WTC11 (cell line): ENCODE results near the gene RAPGEF1. TPM values are rescaled to one million over a fixed set of nuclear protein-coding genes. Genes with fewer than 3 reads are reported as not detected.
A peak's percentile ranks its signal among the peaks of the same experiment; 100 is the strongest.

Source experiments
- ATAC-seq: fragments of 200-7000 bp; cut with Tn5 transposase; 2 replicates; pipeline ENCODE4 v1.10.0; 2021; ENCODE audit warnings: mild to moderate bottlenecking, moderate library complexity
- CTCF ChIA-PET: fragments of 300-600 bp; sonication (Branson Sonifier 250); formaldehyde crosslinking; loops from one replicate; lab custom pipeline; 2021; ENCODE audit warnings: antibody characterized with exemption; lab: Charles Lee
- POLR2A ChIA-PET: fragments of 350-600 bp; sonication (Branson Sonifier 250); formaldehyde crosslinking; loops from one replicate; lab custom pipeline; 2021; ENCODE audit warnings: antibody characterized with exemption; lab: Charles Lee
- DNase-seq: peaks from one replicate; pipeline ENCODE4 v3.0.0; 2021; ENCODE audit warnings: low spot score
- H3K27ac Mint-ChIP-seq: 2 replicates; pipeline ENCODE4 v1.8.0; 2021; ENCODE audit warnings: mixed read lengths
- H3K27me3 Mint-ChIP-seq: 2 replicates; pipeline ENCODE4 v1.8.0; 2021; ENCODE audit warnings: low read depth, mild to moderate bottlenecking, moderate library complexity, mixed read lengths
- H3K36me3 Mint-ChIP-seq: 2 replicates; pipeline ENCODE4 v1.8.0; 2021; ENCODE audit warnings: mixed read lengths
- H3K4me1 Mint-ChIP-seq: 2 replicates; pipeline ENCODE4 v1.8.0; 2022; ENCODE audit warnings: mixed read lengths
- H3K4me3 Mint-ChIP-seq: 2 replicates; pipeline ENCODE4 v1.8.0; 2021; ENCODE audit warnings: mild to moderate bottlenecking, moderate library complexity, mixed read lengths
- H3K9me3 Mint-ChIP-seq: 2 replicates; pipeline ENCODE4 v1.8.0; 2021; ENCODE audit warnings: mixed read lengths
- ATF2 ChIP-seq: sonication (generic); formaldehyde crosslinking; IDR thresholded peaks from 2 replicates; pipeline ENCODE4 v1.8.1; 2022; ENCODE audit warnings: low read depth, missing genetic modification reagents, borderline replicate concordance
- ATF3 ChIP-seq: sonication (generic); formaldehyde crosslinking; conservative IDR thresholded peaks from 2 replicates; pipeline ENCODE4 v1.8.1; 2022; ENCODE audit warnings: mild to moderate bottlenecking, missing genetic modification reagents
- CREB1 ChIP-seq: sonication (generic); formaldehyde crosslinking; IDR thresholded peaks from 2 replicates; pipeline ENCODE4 v1.8.0; 2023; ENCODE audit warnings: mild to moderate bottlenecking, missing genetic modification reagents
- E2F5 ChIP-seq: sonication (generic); formaldehyde crosslinking; IDR thresholded peaks from 2 replicates; pipeline ENCODE4 v1.8.1; 2022; ENCODE audit warnings: mild to moderate bottlenecking, moderate library complexity, missing genetic modification reagents
- FOXP4 ChIP-seq: sonication (generic); formaldehyde crosslinking; IDR thresholded peaks from 2 replicates; pipeline ENCODE4 v1.8.0; 2022; ENCODE audit warnings: mild to moderate bottlenecking, missing genetic modification reagents
- IRF2 ChIP-seq: sonication (generic); formaldehyde crosslinking; IDR thresholded peaks from 2 replicates; pipeline ENCODE4 v1.8.0; 2022; ENCODE audit warnings: low read depth, missing genetic modification reagents, borderline replicate concordance
- MLX ChIP-seq: sonication (generic); formaldehyde crosslinking; IDR thresholded peaks from 2 replicates; pipeline ENCODE4 v1.8.1; 2023; ENCODE audit warnings: mild to moderate bottlenecking, missing genetic modification reagents, moderate library complexity
- MXD4 ChIP-seq: fragments of 250-450 bp; sonication (Bioruptor Pico); IDR thresholded peaks from 2 replicates; pipeline ENCODE4 v1.8.0; 2021; ENCODE audit warnings: mild to moderate bottlenecking, moderate library complexity, borderline replicate concordance
- NFYB ChIP-seq: sonication (generic); formaldehyde crosslinking; conservative IDR thresholded peaks from 2 replicates; pipeline ENCODE4 v1.8.0; 2022; ENCODE audit warnings: low read depth, missing genetic modification reagents
- NR2C2 ChIP-seq: sonication (generic); formaldehyde crosslinking; IDR thresholded peaks from 2 replicates; pipeline ENCODE4 v1.8.0; 2022; ENCODE audit warnings: mild to moderate bottlenecking, missing genetic modification reagents
- PRDM15 ChIP-seq: sonication (generic); formaldehyde crosslinking; IDR thresholded peaks from 2 replicates; pipeline ENCODE4 v1.8.0; 2022; ENCODE audit warnings: missing genetic modification reagents
- SMAD3 ChIP-seq: sonication (generic); formaldehyde crosslinking; IDR thresholded peaks from 2 replicates; pipeline ENCODE4 v1.8.0; 2022; ENCODE audit warnings: missing genetic modification reagents, mild to moderate bottlenecking, borderline replicate concordance
- TEAD4 ChIP-seq: sonication (generic); formaldehyde crosslinking; IDR thresholded peaks from 2 replicates; pipeline ENCODE4 v1.8.0; 2022; ENCODE audit warnings: mild to moderate bottlenecking, missing genetic modification reagents
- USF1 ChIP-seq: sonication (generic); formaldehyde crosslinking; IDR thresholded peaks from 2 replicates; pipeline ENCODE4 v1.8.0; 2022; ENCODE audit warnings: mild to moderate bottlenecking, missing genetic modification reagents
- USF2 ChIP-seq: sonication (generic); formaldehyde crosslinking; IDR thresholded peaks from 2 replicates; pipeline ENCODE4 v1.8.1; 2023; ENCODE audit warnings: mild to moderate bottlenecking, missing genetic modification reagents, moderate library complexity
- ZNF219 ChIP-seq: sonication (generic); formaldehyde crosslinking; IDR thresholded peaks from 2 replicates; pipeline ENCODE4 v1.8.0; 2023; ENCODE audit warnings: missing genetic modification reagents, mild to moderate bottlenecking, borderline replicate concordance
- ZNF232 ChIP-seq: sonication (generic); formaldehyde crosslinking; IDR thresholded peaks from 2 replicates; pipeline ENCODE4 v1.8.0; 2022; ENCODE audit warnings: mild to moderate bottlenecking, missing genetic modification reagents
- ZNF423 ChIP-seq: fragments of 250-450 bp; sonication (Bioruptor Pico); IDR thresholded peaks from 2 replicates; pipeline ENCODE4 v2.1.2; 2022; ENCODE audit warnings: mild to moderate bottlenecking, moderate library complexity
- total RNA-seq: library from RNA; stranded (reverse); gene quantifications from 3 replicates; pipeline ENCODE4 v1.2.3, GENCODE V29; 2021

The RAPGEF1 gene
- total RNA-seq, 1 experiment from 2014 or later, result 66.2 TPM

GRCh38 chr9:131776036-131776435, 36.2 kb upstream of the RAPGEF1 start (continued):
- TF ChIP-seq MLX (CRISPR knock-in tag) (no peak), ZNF219 (CRISPR knock-in tag) (no peak), MXD4 (CRISPR knock-in tag) (no peak)

- Mint-ChIP-seq H3K27ac (no peak overlapping the region), H3K4me1 (no peaks in the 10 kb centered on the region), H3K9me3 (peaks cover 11% of the 10 kb centered on the region), H3K36me3 (no peaks in the 10 kb centered on the region), H3K27me3 (peaks cover 4% of the 10 kb centered on the region; the same call in 1 of the 2 replicates), H3K4me3 (no peak overlapping the region)
- ChIA-PET POLR2A (no interaction called here), CTCF (interaction anchor here (0.6 to 1.4 kb wide), 3 partner anchors 17 to 478 kb away, joined by 3 to 4 read pairs (median 3); no protein-coding TSS in a partner anchor)
- ATAC-seq (no peak), DNase-seq (no peak)
- TF ChIP-seq TEAD4 (CRISPR knock-in tag), result no peak
- TF ChIP-seq IRF2, result no peak
- no peak for TF ChIP-seq E2F5 (CRISPR knock-in tag)
- no peak for TF ChIP-seq NR2C2 (CRISPR knock-in tag)
- no peak for TF ChIP-seq ZNF423
- no peak for TF ChIP-seq ATF3 (CRISPR knock-in tag)
- TF ChIP-seq NFYB (CRISPR knock-in tag), result no peak
- no peak for TF ChIP-seq SMAD3 (CRISPR knock-in tag)
- no peak for TF ChIP-seq MXD4 (CRISPR knock-in tag)
- TF ChIP-seq CREB1 (CRISPR knock-in tag), result no peak
Measured at GRCh38 chr9:131774636-131775035, 34.8 kb upstream of the RAPGEF1 start.

- CTCF ChIA-PET, result interaction anchor here (0.6 to 1.4 kb wide), 3 partner anchors 17 to 479 kb away, joined by 3 to 4 read pairs (median 3); no protein-coding TSS in a partner anchor
- POLR2A ChIA-PET, result no interaction called here
- H3K27me3 Mint-ChIP-seq, result peaks cover under 1% of the 10 kb centered on the region; the same call in 1 of the 2 replicates
Measured at GRCh38 chr9:131773911-131774379, 34.1 kb upstream of the RAPGEF1 start.

More at GRCh38 chr9:131773911-131774379, 34.1 kb upstream of the RAPGEF1 start:
- H3K36me3 Mint-ChIP-seq, result no peaks in the 10 kb centered on the region
- H3K9me3 Mint-ChIP-seq, result peaks cover 5% of the 10 kb centered on the region
- peak; percentile 82 for ATAC-seq
- 0 out of 2 replicates have a peak, but pooled peaks have one; percentile 11 for TF ChIP-seq PRDM15 (CRISPR knock-in tag)
- 0 out of 2 replicates have a peak, but pooled peaks have one; percentile 40 for TF ChIP-seq ZNF232
- TF ChIP-seq ZNF219 (CRISPR knock-in tag), result no peak
- no peak for TF ChIP-seq ATF2 (CRISPR knock-in tag)
- TF ChIP-seq FOXP4 (CRISPR knock-in tag), result peak; percentile 64; the same call in 1 of the 2 replicates
- peak; percentile 49 for TF ChIP-seq NFYB (CRISPR knock-in tag)
- peak; percentile 79 for TF ChIP-seq USF2 (CRISPR knock-in tag)
- peak; percentile 82 for TF ChIP-seq USF1 (CRISPR knock-in tag)
- no peak overlapping the region for H3K27ac Mint-ChIP-seq
- peak; percentile 67 for DNase-seq
- no peaks in the 10 kb centered on the region for H3K4me1 Mint-ChIP-seq
- H3K4me3 Mint-ChIP-seq, result no peak overlapping the region
